ENCODE data around the gene GAST.

GAST gene

GRCh38 chr17:41733348-41734138 lies 21.4 kb downstream of the GAST start:
- H3K27me3 ChIP-seq (ENCODE audit: control insufficient read depth in 2 of 2, insufficient read depth in 2 of 2, low read length in 2 of 2): peaks cover 35 to 50% of the 10 kb centered on the region in 2 donors
- H3K9ac ChIP-seq (ENCODE audit: low read depth in 1 of 2, low read length in 2 of 2): no peak overlapping the region
- no peak overlapping the region for H3K27ac ChIP-seq (ENCODE audit: low read depth in 2 of 2, low read length in 2 of 2)

GRCh38 chr17:41734139-41734948 lies 22.2 kb downstream of the GAST start, which contains the start of gene HAP1:
TSS of gene HAP1 (minus strand) at chr17:41734643. CDS start at chr17:41734634, 9 bp downstream.
- peaks cover 0 to 9% of the 10 kb centered on the region in 2 donors for H3K4me1 ChIP-seq (ENCODE audit: control insufficient read depth in 2 of 2, insufficient read depth in 2 of 2, low read length in 2 of 2)
- H3K9ac ChIP-seq (ENCODE audit: low read depth in 1 of 2, low read length in 2 of 2): no peak within 1 kb of the TSS
- peaks cover 35 to 50% of the 10 kb centered on the region in 2 donors for H3K27me3 ChIP-seq (ENCODE audit: control insufficient read depth in 2 of 2, insufficient read depth in 2 of 2, low read length in 2 of 2)

More at GRCh38 chr17:41733348-41734138, 21.4 kb downstream of the GAST start:
- peaks cover 0 to 9% of the 10 kb centered on the region in 2 donors for H3K4me1 ChIP-seq (ENCODE audit: control insufficient read depth in 2 of 2, insufficient read depth in 2 of 2, low read length in 2 of 2)
- H3K36me3 ChIP-seq (ENCODE audit: control insufficient read depth in 2 of 2, insufficient read depth in 2 of 2, low read length in 2 of 2): no peaks in the 10 kb centered on the region
- H3K9me3 ChIP-seq (ENCODE audit: control insufficient read depth in 2 of 2, low read length in 2 of 2): no peaks in the 10 kb centered on the region
- H3K4me3 ChIP-seq (ENCODE audit: low read length in 2 of 2): peak overlapping the region; percentile 16 to 27

DNA sequence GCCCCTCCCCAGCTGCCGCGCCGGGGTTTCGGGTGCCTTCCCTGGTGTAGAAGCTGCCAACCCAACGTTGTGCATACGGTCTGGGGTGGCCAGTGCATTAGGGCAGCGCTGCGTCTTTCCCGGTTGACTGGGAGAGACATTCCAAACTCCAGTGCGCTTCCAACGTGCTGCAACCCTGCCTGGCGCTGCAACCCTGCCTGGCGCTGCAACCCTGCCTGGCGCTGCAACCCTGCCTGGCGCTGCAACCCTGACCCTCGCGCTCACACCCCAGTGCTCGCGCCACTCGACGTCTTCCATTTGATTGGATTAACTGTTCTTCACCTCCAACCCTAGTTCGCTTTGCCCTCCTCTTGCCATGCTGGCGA lies 22.8 kb downstream of the GAST start:
- Histone ChIP-seq H3K9ac (ENCODE audit: low read depth in 1 of 2, low read length in 2 of 2) (no peak overlapping the region), H3K4me3 (ENCODE audit: low read length in 2 of 2) (peak overlapping the region; percentile 27 to 39), H3K27ac (ENCODE audit: low read depth in 2 of 2, low read length in 2 of 2) (no peak overlapping the region), H3K4me1 (ENCODE audit: control insufficient read depth in 2 of 2, insufficient read depth in 2 of 2, low read length in 2 of 2) (peaks cover 0 to 9% of the 10 kb centered on the region in 2 donors), H3K9me3 (ENCODE audit: control insufficient read depth in 2 of 2, low read length in 2 of 2) (no peaks in the 10 kb centered on the region), H3K27me3 (ENCODE audit: control insufficient read depth in 2 of 2, insufficient read depth in 2 of 2, low read length in 2 of 2) (peaks cover 35 to 50% of the 10 kb centered on the region in 2 donors), H3K36me3 (ENCODE audit: control insufficient read depth in 2 of 2, insufficient read depth in 2 of 2, low read length in 2 of 2) (no peaks in the 10 kb centered on the region)

More at GRCh38 chr17:41734139-41734948, 22.2 kb downstream of the GAST start, which contains the start of gene HAP1:
- Histone ChIP-seq H3K4me3 (ENCODE audit: low read length in 2 of 2) (peak within 1 kb of the TSS; percentile 27 to 39), H3K27ac (ENCODE audit: low read depth in 2 of 2, low read length in 2 of 2) (no peak within 1 kb of the TSS), H3K36me3 (ENCODE audit: control insufficient read depth in 2 of 2, insufficient read depth in 2 of 2, low read length in 2 of 2) (no peaks in the 10 kb centered on the region), H3K9me3 (ENCODE audit: control insufficient read depth in 2 of 2, low read length in 2 of 2) (no peaks in the 10 kb centered on the region)

- Histone ChIP-seq H3K9me3 (ENCODE audit: control insufficient read depth in 2 of 2, low read length in 2 of 2) (no peaks in the 10 kb centered on the region), H3K36me3 (ENCODE audit: control insufficient read depth in 2 of 2, insufficient read depth in 2 of 2, low read length in 2 of 2) (no peaks in the 10 kb centered on the region), H3K9ac (ENCODE audit: low read depth in 1 of 2, low read length in 2 of 2) (no peak overlapping the region), H3K4me1 (ENCODE audit: control insufficient read depth in 2 of 2, insufficient read depth in 2 of 2, low read length in 2 of 2) (peaks cover 0 to 9% of the 10 kb centered on the region in 2 donors), H3K27me3 (ENCODE audit: control insufficient read depth in 2 of 2, insufficient read depth in 2 of 2, low read length in 2 of 2) (peaks cover 32 to 50% of the 10 kb centered on the region in 2 donors), H3K4me3 (ENCODE audit: low read length in 2 of 2) (no peak overlapping the region), H3K27ac (ENCODE audit: low read depth in 2 of 2, low read length in 2 of 2) (no peak overlapping the region)
These were observed 23.6 kb downstream of the GAST start for GRCh38 chr17:41735744-41736143.

DNA sequence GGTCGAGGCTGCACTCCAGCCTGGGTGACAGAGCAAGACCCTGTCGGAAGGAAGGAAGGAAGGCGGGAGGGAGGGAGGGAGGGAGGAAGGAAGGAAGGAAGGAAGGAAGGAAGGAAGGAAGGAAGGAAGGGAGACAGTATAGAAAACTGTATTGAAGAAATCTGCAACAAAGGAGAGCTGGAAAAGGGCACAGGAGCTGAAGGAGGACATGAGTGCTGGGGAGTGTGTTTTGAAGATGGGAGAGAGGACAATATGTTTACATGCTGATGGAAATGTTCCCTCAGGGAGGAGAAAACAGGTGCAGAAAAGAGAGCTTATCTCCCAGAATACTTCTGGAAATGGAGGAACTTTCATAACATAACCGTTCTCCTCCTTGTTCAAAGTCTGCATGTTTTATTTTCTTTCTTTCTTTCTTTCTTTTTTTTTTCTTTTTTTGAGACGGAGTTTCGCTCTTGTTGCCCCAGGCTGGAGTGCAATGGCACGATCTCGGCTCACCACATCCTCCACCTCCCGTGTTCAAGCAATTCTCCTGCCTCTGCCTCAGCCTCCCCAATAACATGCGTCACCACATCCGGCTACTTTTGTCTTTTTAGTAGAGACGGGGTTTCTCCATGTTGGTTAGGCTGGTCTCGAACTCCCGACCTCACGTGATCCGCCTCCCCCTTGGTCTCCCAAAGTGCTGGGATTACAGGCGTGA lies 25.0 kb downstream of the GAST start:
- Histone ChIP-seq H3K9ac (ENCODE audit: low read depth in 1 of 2, low read length in 2 of 2) (no peak overlapping the region), H3K4me1 (ENCODE audit: control insufficient read depth in 2 of 2, insufficient read depth in 2 of 2, low read length in 2 of 2) (peaks cover 0 to 9% of the 10 kb centered on the region in 2 donors), H3K4me3 (ENCODE audit: low read length in 2 of 2) (no peak overlapping the region), H3K27ac (ENCODE audit: low read depth in 2 of 2, low read length in 2 of 2) (no peak overlapping the region), H3K36me3 (ENCODE audit: control insufficient read depth in 2 of 2, insufficient read depth in 2 of 2, low read length in 2 of 2) (no peaks in the 10 kb centered on the region), H3K27me3 (ENCODE audit: control insufficient read depth in 2 of 2, insufficient read depth in 2 of 2, low read length in 2 of 2) (peaks cover 31 to 39% of the 10 kb centered on the region in 2 donors), H3K9me3 (ENCODE audit: control insufficient read depth in 2 of 2, low read length in 2 of 2) (no peaks in the 10 kb centered on the region)

GRCh38 chr17:41737680-41738023 lies 25.5 kb downstream of the GAST start:
- peaks cover 0 to 9% of the 10 kb centered on the region in 2 donors for H3K4me1 ChIP-seq (ENCODE audit: control insufficient read depth in 2 of 2, insufficient read depth in 2 of 2, low read length in 2 of 2)
- H3K9ac ChIP-seq (ENCODE audit: low read depth in 1 of 2, low read length in 2 of 2): no peak overlapping the region
- H3K27ac ChIP-seq (ENCODE audit: low read depth in 2 of 2, low read length in 2 of 2): no peak overlapping the region
- no peaks in the 10 kb centered on the region for H3K9me3 ChIP-seq (ENCODE audit: control insufficient read depth in 2 of 2, low read length in 2 of 2)
- no peak overlapping the region for H3K4me3 ChIP-seq (ENCODE audit: low read length in 2 of 2)
- H3K36me3 ChIP-seq (ENCODE audit: control insufficient read depth in 2 of 2, insufficient read depth in 2 of 2, low read length in 2 of 2): no peaks in the 10 kb centered on the region
- H3K27me3 ChIP-seq (ENCODE audit: control insufficient read depth in 2 of 2, insufficient read depth in 2 of 2, low read length in 2 of 2): peaks cover 25 to 34% of the 10 kb centered on the region in 2 donors

- H3K36me3 ChIP-seq (ENCODE audit: control insufficient read depth in 2 of 2, insufficient read depth in 2 of 2, low read length in 2 of 2): no peaks in the 10 kb centered on the region
- no peak overlapping the region for H3K4me3 ChIP-seq (ENCODE audit: low read length in 2 of 2)
- H3K9ac ChIP-seq (ENCODE audit: low read depth in 1 of 2, low read length in 2 of 2): peak overlapping the region; percentile 39 to 41
- H3K27me3 ChIP-seq (ENCODE audit: control insufficient read depth in 2 of 2, insufficient read depth in 2 of 2, low read length in 2 of 2): peaks cover 25 to 33% of the 10 kb centered on the region in 2 donors
- H3K27ac ChIP-seq (ENCODE audit: low read depth in 2 of 2, low read length in 2 of 2): no peak overlapping the region
- no peaks in the 10 kb centered on the region for H3K9me3 ChIP-seq (ENCODE audit: control insufficient read depth in 2 of 2, low read length in 2 of 2)
- peaks cover 0 to 9% of the 10 kb centered on the region in 2 donors for H3K4me1 ChIP-seq (ENCODE audit: control insufficient read depth in 2 of 2, insufficient read depth in 2 of 2, low read length in 2 of 2)
These were observed 26.1 kb downstream of the GAST start for GRCh38 chr17:41738077-41738800.

- Histone ChIP-seq H3K36me3 (ENCODE audit: control insufficient read depth in 2 of 2, insufficient read depth in 2 of 2, low read length in 2 of 2) (no peaks in the 10 kb centered on the region), H3K4me3 (ENCODE audit: low read length in 2 of 2) (no peak overlapping the region), H3K9me3 (ENCODE audit: control insufficient read depth in 2 of 2, low read length in 2 of 2) (no peaks in the 10 kb centered on the region), H3K9ac (ENCODE audit: low read depth in 1 of 2, low read length in 2 of 2) (peak overlapping the region in 1 of 2 donors; percentile 39), H3K27me3 (ENCODE audit: control insufficient read depth in 2 of 2, insufficient read depth in 2 of 2, low read length in 2 of 2) (peaks cover 22 to 32% of the 10 kb centered on the region in 2 donors), H3K4me1 (ENCODE audit: control insufficient read depth in 2 of 2, insufficient read depth in 2 of 2, low read length in 2 of 2) (peaks cover 0 to 9% of the 10 kb centered on the region in 2 donors), H3K27ac (ENCODE audit: low read depth in 2 of 2, low read length in 2 of 2) (no peak overlapping the region)
These were observed 26.6 kb downstream of the GAST start for GRCh38 chr17:41738801-41739112.

DNA sequence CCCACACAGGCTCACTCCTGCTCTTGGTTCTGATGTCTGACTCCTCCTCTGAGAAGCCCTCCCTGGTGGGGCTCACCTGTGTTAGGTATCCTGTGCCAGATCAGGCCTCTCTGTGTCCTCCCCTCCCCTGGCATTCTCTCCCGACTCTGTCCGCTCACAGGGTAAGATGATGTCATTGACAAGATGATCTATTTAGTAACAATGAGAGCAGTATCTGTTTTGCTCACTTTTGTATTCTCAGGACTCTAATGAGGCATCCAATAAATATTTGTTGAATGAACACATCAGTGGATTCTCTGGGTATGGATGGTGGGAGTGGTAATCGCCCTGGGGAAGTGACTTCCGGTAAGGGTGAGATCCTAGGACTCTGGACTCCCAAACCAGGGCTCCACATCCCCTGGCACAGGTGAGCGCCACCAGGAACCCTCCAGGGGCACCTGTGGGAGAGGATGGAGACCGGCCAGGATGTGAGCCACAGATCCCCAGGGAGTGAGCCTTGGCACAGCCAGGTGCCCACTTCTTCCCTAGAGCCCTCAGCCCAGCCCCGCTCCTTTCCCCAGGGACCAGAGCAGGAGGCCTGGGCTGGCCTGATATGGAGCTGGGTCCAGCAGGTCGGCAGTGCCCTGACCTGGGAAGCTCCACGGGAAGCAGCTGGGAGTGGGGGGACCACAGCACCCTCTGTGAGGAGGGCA lies 27.7 kb downstream of the GAST start:
- H3K4me1 ChIP-seq (ENCODE audit: control insufficient read depth in 2 of 2, insufficient read depth in 2 of 2, low read length in 2 of 2): peaks cover 0 to under 1% of the 10 kb centered on the region in 2 donors
- no peak overlapping the region for H3K4me3 ChIP-seq (ENCODE audit: low read length in 2 of 2)
- no peaks in the 10 kb centered on the region for H3K9me3 ChIP-seq (ENCODE audit: control insufficient read depth in 2 of 2, low read length in 2 of 2)
- H3K27me3 ChIP-seq (ENCODE audit: control insufficient read depth in 2 of 2, insufficient read depth in 2 of 2, low read length in 2 of 2): peaks cover 19 to 22% of the 10 kb centered on the region in 2 donors
- no peaks in the 10 kb centered on the region for H3K36me3 ChIP-seq (ENCODE audit: control insufficient read depth in 2 of 2, insufficient read depth in 2 of 2, low read length in 2 of 2)
- no peak overlapping the region for H3K9ac ChIP-seq (ENCODE audit: low read depth in 1 of 2, low read length in 2 of 2)
- H3K27ac ChIP-seq (ENCODE audit: low read depth in 2 of 2, low read length in 2 of 2): no peak overlapping the region

Measured in mucosa of rectum (tissue), 2 donors.